Measurements from ENCODE around the gene MEGF6. TPM values are rescaled to one million over a fixed set of nuclear protein-coding genes. Genes with fewer than 3 reads are reported as not detected.
A peak's percentile ranks its signal among the peaks of the same experiment; 100 is the strongest.

Gene MEGF6
- total RNA-seq, 3 donors from 2014 or later = 0.43 to 0.98 (median 0.84) TPM

GRCh38 chr1:3602375-3602774, 8.9 kb downstream of the MEGF6 start:
- no peak for DNase-seq
- no peak for ATAC-seq
- Mint-ChIP-seq H3K4me1 (ENCODE audit: low read depth) (peaks cover 11% of the 10 kb centered on the region), H3K4me3 (no peak overlapping the region), H3K27me3 (ENCODE audit: low read depth) (peaks cover 1% of the 10 kb centered on the region), H3K9me3 (no peaks in the 10 kb centered on the region), H3K36me3 (ENCODE audit: insufficient read depth) (no peaks in the 10 kb centered on the region)

- ATAC-seq (no peak), DNase-seq (no peak)
- Mint-ChIP-seq H3K4me1 (ENCODE audit: low read depth) (peaks cover 15% of the 10 kb centered on the region), H3K4me3 (no peak overlapping the region), H3K36me3 (ENCODE audit: insufficient read depth) (no peaks in the 10 kb centered on the region), H3K27me3 (ENCODE audit: low read depth) (peaks cover 1% of the 10 kb centered on the region), H3K9me3 (no peaks in the 10 kb centered on the region)
These were observed 9.6 kb downstream of the MEGF6 start for GRCh38 chr1:3601743-3602142.

- Mint-ChIP-seq H3K9me3 (no peaks in the 10 kb centered on the region), H3K36me3 (ENCODE audit: insufficient read depth) (no peaks in the 10 kb centered on the region), H3K27me3 (ENCODE audit: low read depth) (peaks cover 1% of the 10 kb centered on the region), H3K4me3 (no peak overlapping the region), H3K4me1 (ENCODE audit: low read depth) (peaks cover 15% of the 10 kb centered on the region)
- DNase-seq (no peak), ATAC-seq (no peak)
These were observed 11.0 kb downstream of the MEGF6 start for GRCh38 chr1:3600354-3600753.

GRCh38 chr1:3599816-3600215, 11.5 kb downstream of the MEGF6 start:
- no peaks in the 10 kb centered on the region for H3K36me3 Mint-ChIP-seq (ENCODE audit: insufficient read depth)
- peaks cover 15% of the 10 kb centered on the region for H3K4me1 Mint-ChIP-seq (ENCODE audit: low read depth)
- DNase-seq (no peak), ATAC-seq (no peak)
- no peak overlapping the region for H3K4me3 Mint-ChIP-seq
- H3K9me3 Mint-ChIP-seq = no peaks in the 10 kb centered on the region
- peaks cover 1% of the 10 kb centered on the region for H3K27me3 Mint-ChIP-seq (ENCODE audit: low read depth)

- peaks cover 15% of the 10 kb centered on the region for H3K4me1 Mint-ChIP-seq (ENCODE audit: low read depth)
- DNase-seq (no peak), ATAC-seq (no peak)
- peaks cover 1% of the 10 kb centered on the region for H3K27me3 Mint-ChIP-seq (ENCODE audit: low read depth)
- H3K36me3 Mint-ChIP-seq (ENCODE audit: insufficient read depth) = no peaks in the 10 kb centered on the region
- no peak overlapping the region for H3K4me3 Mint-ChIP-seq
- H3K9me3 Mint-ChIP-seq = no peaks in the 10 kb centered on the region
These were observed 12.0 kb downstream of the MEGF6 start for GRCh38 chr1:3599286-3599811.

GRCh38 chr1:3598522-3599285, 12.6 kb downstream of the MEGF6 start:
- ATAC-seq (no peak), DNase-seq (no peak)
- Mint-ChIP-seq H3K9me3 (no peaks in the 10 kb centered on the region), H3K4me3 (no peak overlapping the region), H3K4me1 (ENCODE audit: low read depth) (peaks cover 15% of the 10 kb centered on the region), H3K27me3 (ENCODE audit: low read depth) (peaks cover 1% of the 10 kb centered on the region), H3K36me3 (ENCODE audit: insufficient read depth) (no peaks in the 10 kb centered on the region)

- H3K9me3 Mint-ChIP-seq = no peaks in the 10 kb centered on the region
- DNase-seq = no peak
- no peaks in the 10 kb centered on the region for H3K36me3 Mint-ChIP-seq (ENCODE audit: insufficient read depth)
- H3K4me1 Mint-ChIP-seq (ENCODE audit: low read depth) = peaks cover 15% of the 10 kb centered on the region
- peak overlapping the region; percentile 44 for H3K4me3 Mint-ChIP-seq
- H3K27me3 Mint-ChIP-seq (ENCODE audit: low read depth) = peaks cover 1% of the 10 kb centered on the region
- peak in 1 of 2 donors; percentile 33 for ATAC-seq
These were observed 13.2 kb downstream of the MEGF6 start for GRCh38 chr1:3598051-3598491.

- Mint-ChIP-seq H3K27me3 (ENCODE audit: low read depth) (peaks cover 1% of the 10 kb centered on the region), H3K9me3 (no peaks in the 10 kb centered on the region), H3K4me1 (ENCODE audit: low read depth) (peaks cover 15% of the 10 kb centered on the region), H3K4me3 (peak overlapping the region; percentile 44), H3K36me3 (ENCODE audit: insufficient read depth) (no peaks in the 10 kb centered on the region)
- ATAC-seq = peak; percentile 37 to 53
- no peak for DNase-seq
These were observed 13.7 kb downstream of the MEGF6 start for GRCh38 chr1:3597599-3597964.

GRCh38 chr1:3596663-3597598, 14.4 kb downstream of the MEGF6 start:
- peak overlapping the region; percentile 44 for H3K4me3 Mint-ChIP-seq

GRCh38 chr1:3595949-3596348, 15.4 kb downstream of the MEGF6 start:
- ATAC-seq (no peak), DNase-seq (no peak)
- no peak overlapping the region for H3K4me3 Mint-ChIP-seq
- H3K36me3 Mint-ChIP-seq (ENCODE audit: insufficient read depth) = no peaks in the 10 kb centered on the region
- peaks cover 15% of the 10 kb centered on the region for H3K4me1 Mint-ChIP-seq (ENCODE audit: low read depth)
- peaks cover 1% of the 10 kb centered on the region for H3K27me3 Mint-ChIP-seq (ENCODE audit: low read depth)
- H3K9me3 Mint-ChIP-seq = no peaks in the 10 kb centered on the region

More at GRCh38 chr1:3596663-3597598, 14.4 kb downstream of the MEGF6 start:
- DNase-seq = no peak
- H3K27me3 Mint-ChIP-seq (ENCODE audit: low read depth) = peaks cover 1% of the 10 kb centered on the region
- no peaks in the 10 kb centered on the region for H3K36me3 Mint-ChIP-seq (ENCODE audit: insufficient read depth)
- H3K9me3 Mint-ChIP-seq = no peaks in the 10 kb centered on the region
- peaks cover 15% of the 10 kb centered on the region for H3K4me1 Mint-ChIP-seq (ENCODE audit: low read depth)
- peak; percentile 7 to 13 for ATAC-seq

GRCh38 chr1:3594706-3595377, 16.5 kb downstream of the MEGF6 start:
- no peaks in the 10 kb centered on the region for H3K36me3 Mint-ChIP-seq (ENCODE audit: insufficient read depth)
- no peak for DNase-seq
- peaks cover 15% of the 10 kb centered on the region for H3K4me1 Mint-ChIP-seq (ENCODE audit: low read depth)

GRCh38 chr1:3593745-3594144, 17.6 kb downstream of the MEGF6 start:
- Mint-ChIP-seq H3K4me3 (no peak overlapping the region), H3K4me1 (ENCODE audit: low read depth) (peaks cover 15% of the 10 kb centered on the region), H3K36me3 (ENCODE audit: insufficient read depth) (no peaks in the 10 kb centered on the region), H3K9me3 (no peaks in the 10 kb centered on the region), H3K27me3 (ENCODE audit: low read depth) (no peaks in the 10 kb centered on the region)
- DNase-seq (no peak), ATAC-seq (no peak)

More at GRCh38 chr1:3594706-3595377, 16.5 kb downstream of the MEGF6 start:
- no peak overlapping the region for H3K4me3 Mint-ChIP-seq
- no peaks in the 10 kb centered on the region for H3K9me3 Mint-ChIP-seq
- H3K27me3 Mint-ChIP-seq (ENCODE audit: low read depth) = peaks cover 1% of the 10 kb centered on the region
- no peak for ATAC-seq

- no peaks in the 10 kb centered on the region for H3K27me3 Mint-ChIP-seq (ENCODE audit: low read depth)
- ATAC-seq = no peak
- no peaks in the 10 kb centered on the region for H3K9me3 Mint-ChIP-seq
- H3K4me3 Mint-ChIP-seq = no peak overlapping the region
- no peaks in the 10 kb centered on the region for H3K36me3 Mint-ChIP-seq (ENCODE audit: insufficient read depth)
- H3K4me1 Mint-ChIP-seq (ENCODE audit: low read depth) = peaks cover 14% of the 10 kb centered on the region
- no peak for DNase-seq
These were observed 18.0 kb downstream of the MEGF6 start for GRCh38 chr1:3593334-3593733.
